B cell (primary cell): ENCODE data around the gene MYLK4.

ENCODE experiments used
- EZH2 ChIP-seq: IDR thresholded peaks from 2 replicates; pipeline ENCODE4 v1.6.1; 2012; ENCODE audit warnings: borderline replicate concordance, low read depth, mild to moderate bottlenecking, moderate library complexity, low read length; ENCODE audit not compliant: insufficient read depth, poor library complexity, severe bottlenecking
- TF ChIP-seq, protein P1 (sequence below): fragments of 200-600 bp; IDR thresholded peaks from one replicate; pipeline ENCODE4 v1.8.0; 2022; ENCODE audit warnings: antibody characterized with exemption, mild to moderate bottlenecking

DNA sequence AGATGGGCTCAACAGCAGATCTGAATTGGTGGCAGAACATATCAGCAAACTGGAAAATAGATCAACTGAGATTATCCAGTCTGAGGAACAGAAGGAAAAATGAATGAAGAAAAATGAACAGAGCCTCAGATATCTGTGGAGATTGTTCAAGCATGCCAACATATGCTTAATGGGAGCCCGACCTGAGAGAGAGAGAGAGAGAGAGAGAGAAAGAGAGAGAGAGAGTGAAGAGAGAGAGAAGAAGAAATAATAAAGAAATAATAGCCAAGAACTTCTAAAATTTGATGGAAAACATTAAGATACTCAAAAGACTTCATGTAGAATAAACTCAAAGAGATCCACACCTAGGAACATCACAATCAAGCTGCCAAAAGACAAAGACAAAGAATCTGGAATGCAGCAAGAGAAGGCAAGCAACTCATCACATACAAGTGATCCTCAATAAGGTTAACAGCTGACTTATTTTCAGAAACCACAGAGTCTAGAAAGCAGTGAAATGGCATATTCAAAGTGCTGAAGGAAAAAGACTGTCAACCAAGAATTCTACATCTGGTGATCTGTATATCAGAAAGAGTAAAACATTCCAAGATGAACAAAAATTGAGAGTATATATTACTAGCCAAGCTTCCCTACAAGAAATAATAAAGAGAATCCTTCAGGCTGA, 97.2 kb downstream of the MYLK4 start:
- TF ChIP-seq, protein P1, sequence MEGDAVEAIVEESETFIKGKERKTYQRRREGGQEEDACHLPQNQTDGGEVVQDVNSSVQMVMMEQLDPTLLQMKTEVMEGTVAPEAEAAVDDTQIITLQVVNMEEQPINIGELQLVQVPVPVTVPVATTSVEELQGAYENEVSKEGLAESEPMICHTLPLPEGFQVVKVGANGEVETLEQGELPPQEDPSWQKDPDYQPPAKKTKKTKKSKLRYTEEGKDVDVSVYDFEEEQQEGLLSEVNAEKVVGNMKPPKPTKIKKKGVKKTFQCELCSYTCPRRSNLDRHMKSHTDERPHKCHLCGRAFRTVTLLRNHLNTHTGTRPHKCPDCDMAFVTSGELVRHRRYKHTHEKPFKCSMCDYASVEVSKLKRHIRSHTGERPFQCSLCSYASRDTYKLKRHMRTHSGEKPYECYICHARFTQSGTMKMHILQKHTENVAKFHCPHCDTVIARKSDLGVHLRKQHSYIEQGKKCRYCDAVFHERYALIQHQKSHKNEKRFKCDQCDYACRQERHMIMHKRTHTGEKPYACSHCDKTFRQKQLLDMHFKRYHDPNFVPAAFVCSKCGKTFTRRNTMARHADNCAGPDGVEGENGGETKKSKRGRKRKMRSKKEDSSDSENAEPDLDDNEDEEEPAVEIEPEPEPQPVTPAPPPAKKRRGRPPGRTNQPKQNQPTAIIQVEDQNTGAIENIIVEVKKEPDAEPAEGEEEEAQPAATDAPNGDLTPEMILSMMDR = no peak
- TF ChIP-seq EZH2 = no peak
